Left colon (tissue), 2 donors: ENCODE measurements around the gene NCOA5. TPM values are rescaled to one million over a fixed set of nuclear protein-coding genes. Genes with fewer than 3 reads are reported as not detected.

Experiments used
- ATAC-seq: fragments of 200-7000 bp; cut with Tn5 transposase; one replicate; pipeline ENCODE4 v1.9.1; 2020; ENCODE audit warnings: mild to moderate bottlenecking, moderate library complexity
- DNase-seq, 2 donors: peaks; one replicate each; pipeline ENCODE4 v3.0.0-alpha.2; 2020
- intact Hi-C, 2 donors: fragments of 100-400 bp; cut with DNase I in 1 of 2; cut with micrococcal nuclease in 1 of 2; formaldehyde crosslinking; loops; one replicate each; pipeline versions ENCODE4 v1.11.2 to v1.14.0; 2022; cut with DNase I, micrococcal nuclease
- total RNA-seq, 2 donors: library from RNA; stranded (reverse); fragmentation: NEBNext Ultra II Directional; extraction: Animal tissue kit (Norgen Biotek cat#: 25700); gene quantifications; one replicate each; pipeline ENCODE4 v1.2.1, GENCODE V29; 2021
- donor health status: DM: no; HTN: no; CAD: no.
- donor health status: DM: yes; HTN: yes; CAD: no.

The NCOA5 gene
- total RNA-seq, 2 donors from 2014 or later: 20.8 to 24.1 TPM

GRCh38 chr20:46122516-46123481, 33.0 kb upstream of the NCOA5 start:
- intact Hi-C loops: no loop called here
- no peak for ATAC-seq

DNA sequence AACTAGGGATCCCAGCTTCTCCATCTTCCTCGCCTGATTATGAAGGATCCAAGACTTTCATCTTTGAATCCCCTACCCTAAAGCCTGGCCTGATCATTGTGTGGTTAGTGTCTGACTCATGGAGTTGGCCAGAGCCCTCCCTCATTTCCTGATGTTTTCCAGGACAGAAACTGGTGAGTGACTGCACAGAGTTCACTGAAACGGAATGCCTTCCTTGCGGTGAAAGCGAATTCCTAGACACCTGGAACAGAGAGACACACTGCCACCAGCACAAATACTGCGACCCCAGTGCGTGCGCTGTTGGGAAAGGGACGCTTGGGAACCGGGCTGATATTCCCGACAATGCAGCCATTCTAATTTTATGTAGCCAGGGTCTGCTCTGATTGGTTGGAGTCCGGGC, 32.3 kb upstream of the NCOA5 start:
- DNase-seq: no peak
- no peak for ATAC-seq
- intact Hi-C loops: no loop called here

More at GRCh38 chr20:46122516-46123481, 33.0 kb upstream of the NCOA5 start:
- DNase-seq: no peak

GRCh38 chr20:46121184-46121930, 31.6 kb upstream of the NCOA5 start:
- intact Hi-C loops: no loop called here
- ATAC-seq (no peak), DNase-seq (no peak)

DNA sequence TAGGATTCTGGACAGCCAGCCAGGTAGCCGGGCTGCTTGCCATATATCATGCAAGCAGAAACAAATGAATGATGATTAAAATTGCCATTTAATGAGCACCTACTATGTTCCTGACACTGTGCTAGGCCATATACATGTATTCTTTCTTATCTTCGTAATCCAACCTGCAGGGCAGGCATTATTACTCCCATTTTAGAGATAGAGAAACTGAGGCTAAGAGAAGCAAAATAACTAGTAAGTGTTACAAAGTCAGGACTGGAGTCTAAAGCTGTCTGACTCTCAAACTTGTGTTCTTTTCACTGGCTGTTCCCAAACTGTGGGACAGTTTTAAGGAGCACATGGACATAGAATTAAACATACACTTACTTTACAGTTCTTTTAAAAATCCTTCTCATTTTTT, 30.4 kb upstream of the NCOA5 start:
- intact Hi-C loops: no loop called here
- ATAC-seq (no peak), DNase-seq (no peak)

DNA sequence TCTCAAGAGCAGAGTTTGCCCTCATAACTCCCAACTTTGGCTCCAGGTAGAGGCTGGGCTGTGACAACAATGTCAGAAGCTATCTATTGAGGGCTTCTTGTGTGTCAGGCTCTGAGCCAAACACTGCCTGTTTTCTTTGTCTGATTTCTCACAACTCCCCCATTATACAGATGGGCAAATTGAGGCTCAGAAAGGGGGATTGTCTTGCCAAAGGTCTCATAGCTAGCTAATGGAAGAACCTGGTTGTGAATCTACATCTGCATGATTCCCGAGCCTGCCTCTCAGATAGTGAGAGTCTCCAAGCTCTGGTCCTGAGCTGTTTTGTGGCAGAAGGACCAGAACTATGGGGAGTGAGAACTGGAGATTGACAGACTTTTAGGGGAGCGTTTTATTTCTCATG, 29.8 kb upstream of the NCOA5 start:
- intact Hi-C loops: no loop called here
- DNase-seq (no peak), ATAC-seq (no peak)

DNA sequence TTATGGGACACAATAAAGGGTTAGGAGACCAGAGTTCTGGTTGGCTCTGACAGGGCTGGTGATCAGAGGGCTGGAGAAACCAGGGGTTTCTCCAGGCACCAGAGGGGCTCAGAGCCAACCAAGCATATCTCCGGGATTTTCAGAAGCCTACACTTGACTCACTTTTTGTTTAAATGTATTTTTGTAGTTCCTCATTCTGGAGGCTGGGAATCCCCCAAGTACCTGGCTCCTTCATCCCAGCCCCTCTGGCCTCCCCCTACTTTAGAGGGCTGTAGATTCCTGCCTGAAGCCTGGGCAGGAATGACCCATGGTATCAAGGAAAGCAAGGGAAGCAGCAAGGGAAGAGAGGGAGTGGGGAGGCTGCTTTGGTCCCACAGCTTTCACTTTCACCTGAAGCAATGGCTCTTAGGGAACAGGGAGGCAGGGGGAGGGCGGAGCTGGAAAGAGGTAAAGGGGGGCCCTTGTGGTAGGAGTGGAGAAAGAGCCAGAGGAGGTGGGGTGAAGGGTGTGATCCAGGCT, 29.3 kb upstream of the NCOA5 start:
- intact Hi-C loops: no loop called here
- no peak for DNase-seq
- ATAC-seq: no peak

GRCh38 chr20:46118481-46119020, 28.8 kb upstream of the NCOA5 start:
- intact Hi-C loops: no loop called here
- ATAC-seq: peak; percentile 37
- DNase-seq: peak in 1 of 2 donors; percentile 44

DNA sequence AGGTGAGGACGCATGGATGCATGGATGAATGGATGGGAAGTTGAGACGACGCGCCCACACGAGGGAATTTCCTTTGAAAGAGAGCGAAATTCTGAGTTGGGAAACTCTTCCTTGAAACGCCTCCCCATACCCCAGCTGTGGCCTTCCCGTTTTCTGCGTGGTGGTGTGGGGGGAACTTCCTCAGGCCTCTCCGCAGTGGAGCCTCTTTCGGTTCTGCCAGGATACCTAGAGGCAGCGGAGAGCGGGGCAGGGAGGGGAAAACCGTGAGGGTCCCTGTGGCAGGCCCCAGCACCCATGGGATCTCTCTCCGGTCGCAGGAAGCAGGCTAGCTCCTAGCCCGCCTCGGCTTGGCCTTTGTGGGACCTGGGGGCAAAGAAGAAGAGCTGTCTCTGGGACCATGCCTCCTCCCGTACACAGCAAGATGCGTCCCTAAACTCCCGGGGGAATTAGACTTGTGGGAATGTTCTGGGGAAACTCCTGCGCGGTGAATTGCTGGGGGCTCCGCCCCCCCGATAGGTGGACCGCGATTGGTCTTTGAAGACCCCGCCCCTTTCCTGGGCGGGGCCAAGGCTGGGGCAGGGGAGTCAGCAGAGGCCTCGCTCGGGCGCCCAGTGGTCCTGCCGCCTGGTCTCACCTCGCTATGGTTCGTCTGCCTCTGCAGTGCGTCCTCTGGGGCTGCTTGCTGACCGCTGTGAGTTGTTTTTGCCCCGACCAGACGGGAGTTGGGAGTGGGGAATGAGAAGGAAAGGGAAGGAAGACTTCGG, 28.1 kb upstream of the NCOA5 start, which contains the start of gene CD40:
Gene CD40 (plus strand): TSS at position 611 of the 764 bp plus-strand sequence. CDS start 30 bp downstream, at position 641.
- ATAC-seq: peak; percentile 87
- peak; percentile 84 to 87 for DNase-seq
- intact Hi-C loops: no loop called here

DNA sequence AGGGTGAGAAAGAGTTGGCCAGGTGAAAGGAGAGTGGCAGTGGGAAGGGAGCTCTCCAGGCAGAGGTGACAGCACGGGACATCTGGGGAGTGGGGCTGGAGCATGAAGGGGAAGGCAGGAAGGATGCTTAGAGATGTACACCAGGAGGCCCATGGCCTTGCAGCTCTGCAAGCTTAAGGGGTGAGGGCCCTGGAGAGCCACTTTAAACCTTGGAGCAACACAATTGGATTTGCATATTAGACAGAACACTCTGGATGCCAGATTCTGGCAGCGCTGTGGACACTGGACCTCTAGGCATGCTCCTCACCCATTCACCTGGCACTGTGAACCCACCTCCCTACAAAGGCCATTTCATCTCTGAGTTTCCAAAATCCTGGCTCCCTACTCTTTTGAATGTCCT, 24.7 kb upstream of the NCOA5 start:
- ATAC-seq: no peak
- DNase-seq: no peak
- intact Hi-C loops: no loop called here

DNA sequence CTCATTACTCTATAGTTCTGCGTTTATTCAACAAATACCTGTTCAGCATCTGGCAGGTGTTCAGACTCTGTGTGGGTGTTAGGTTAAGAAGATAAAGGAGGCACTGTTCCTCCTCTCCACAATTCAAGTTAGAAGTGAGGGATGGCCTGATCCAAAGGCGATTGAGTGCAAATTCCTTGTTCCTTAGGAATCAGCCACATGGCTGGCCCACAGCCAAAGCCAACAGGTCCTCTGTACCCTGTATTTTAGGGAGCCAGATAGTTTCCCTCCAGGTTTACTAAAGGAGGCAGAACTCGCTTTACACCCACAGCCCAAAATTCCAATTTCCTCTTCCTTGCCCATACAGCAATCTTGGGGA, 23.3 kb upstream of the NCOA5 start:
- ATAC-seq: no peak
- no peak for DNase-seq
- intact Hi-C loops: no loop called here

DNA sequence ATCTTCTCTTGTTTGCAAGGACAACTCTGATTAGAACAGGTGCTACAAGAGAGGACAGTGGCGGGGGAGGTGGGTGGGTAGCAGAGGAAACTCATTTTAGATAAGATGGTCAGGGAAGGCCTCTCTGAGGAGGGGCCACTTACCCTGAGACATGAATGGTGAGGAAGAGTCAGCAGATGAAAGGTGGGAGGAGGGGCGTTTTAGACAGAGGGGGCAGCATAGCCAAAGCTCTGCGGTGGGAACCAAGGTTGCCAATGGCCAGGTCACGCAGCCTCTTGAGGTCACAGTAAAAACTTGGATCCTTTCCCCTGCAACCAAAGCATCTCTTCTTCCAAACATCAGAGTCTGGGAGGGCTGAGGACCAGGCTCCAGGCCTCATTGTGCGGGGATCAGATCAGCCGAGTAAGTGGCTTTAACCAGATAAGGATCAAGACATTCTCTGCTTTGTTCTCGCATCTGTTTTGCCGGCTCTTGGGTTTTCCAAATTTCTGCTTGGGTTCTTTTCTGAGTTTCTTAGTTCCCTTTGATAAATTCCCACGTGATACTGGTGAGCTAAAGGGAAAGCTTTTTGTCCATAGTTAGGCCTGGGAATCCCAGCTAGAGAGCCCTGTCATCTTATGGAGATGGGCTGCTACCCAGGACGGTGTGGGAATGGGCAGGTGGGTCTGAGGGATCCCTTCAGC, 22.8 kb upstream of the NCOA5 start:
- DNase-seq (no peak), ATAC-seq (no peak)
- intact Hi-C loops: no loop called here

DNA sequence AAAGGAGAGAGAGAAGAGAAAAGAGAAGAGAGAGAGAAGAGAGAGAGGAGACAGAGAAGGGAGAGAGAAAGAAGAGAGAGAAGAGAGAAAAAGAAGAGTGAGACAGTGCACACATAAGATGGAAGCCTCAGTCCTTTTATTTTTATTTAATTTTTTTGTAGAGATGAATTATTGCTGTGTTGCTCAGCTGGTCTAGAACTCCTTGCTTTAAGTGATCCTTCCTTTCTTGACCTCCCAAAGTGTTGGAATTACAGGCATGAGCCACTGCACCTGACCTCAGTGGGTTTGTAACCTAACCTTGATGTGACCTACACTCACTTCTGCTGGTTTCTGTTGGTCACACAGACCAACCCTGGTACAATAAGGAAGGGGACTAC, 22.1 kb upstream of the NCOA5 start:
- ATAC-seq (no peak), DNase-seq (no peak)
- intact Hi-C loops: no loop called here

GRCh38 chr20:46111028-46111835, 21.5 kb upstream of the NCOA5 start:
- DNase-seq (peak; percentile 18 to 45), ATAC-seq (peak; percentile 32)
- intact Hi-C loops: no loop called here

DNA sequence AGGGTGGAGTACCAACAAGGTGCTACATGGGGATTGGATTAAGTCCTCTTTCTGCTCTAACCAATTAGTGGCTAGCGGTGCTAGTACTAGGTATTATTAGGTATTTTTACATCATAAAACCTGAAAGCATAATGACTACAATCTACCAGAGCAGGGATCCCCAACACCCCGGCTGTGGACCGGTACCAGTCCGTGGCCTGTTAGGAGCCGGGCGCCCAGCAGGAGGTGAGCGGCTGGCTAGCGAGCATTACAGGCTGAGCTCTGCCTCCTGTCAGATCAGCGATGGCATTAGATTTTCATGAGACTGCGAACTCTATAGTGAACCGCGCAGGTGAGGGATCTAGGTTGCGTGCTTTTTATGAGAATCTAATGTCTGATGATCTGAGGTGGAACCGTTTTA, 19.2 kb upstream of the NCOA5 start:
- ATAC-seq: no peak
- no peak for DNase-seq
- intact Hi-C loops: loop anchor here in 1 of 2 donors (10.0 kb wide), 1 partner anchor 84 kb away; the partner anchor contains the start of gene SLC12A5

DNA sequence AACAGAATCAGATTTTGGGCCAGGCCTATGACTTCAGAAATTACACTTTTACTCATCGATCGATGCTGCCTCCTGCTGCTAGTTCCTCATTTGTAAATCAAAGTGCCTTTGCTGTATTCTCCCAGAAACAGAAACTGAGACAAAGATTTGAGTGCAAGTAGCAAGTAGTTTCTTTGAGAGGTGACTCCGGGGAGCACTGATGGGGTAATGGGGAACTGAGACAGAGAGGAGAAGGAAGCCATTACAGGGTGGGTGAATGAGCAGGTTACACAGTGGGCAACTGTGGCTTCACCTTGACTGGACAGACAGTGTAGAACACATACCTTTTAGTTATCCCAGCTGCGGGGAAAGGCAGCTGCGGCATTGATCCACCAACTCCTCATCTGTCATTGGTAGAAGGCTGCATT, 18.7 kb upstream of the NCOA5 start:
- DNase-seq: no peak
- ATAC-seq: no peak
- intact Hi-C loops: loop anchor here in 1 of 2 donors (10.0 kb wide), 1 partner anchor 84 kb away; the partner anchor contains the start of gene SLC12A5

DNA sequence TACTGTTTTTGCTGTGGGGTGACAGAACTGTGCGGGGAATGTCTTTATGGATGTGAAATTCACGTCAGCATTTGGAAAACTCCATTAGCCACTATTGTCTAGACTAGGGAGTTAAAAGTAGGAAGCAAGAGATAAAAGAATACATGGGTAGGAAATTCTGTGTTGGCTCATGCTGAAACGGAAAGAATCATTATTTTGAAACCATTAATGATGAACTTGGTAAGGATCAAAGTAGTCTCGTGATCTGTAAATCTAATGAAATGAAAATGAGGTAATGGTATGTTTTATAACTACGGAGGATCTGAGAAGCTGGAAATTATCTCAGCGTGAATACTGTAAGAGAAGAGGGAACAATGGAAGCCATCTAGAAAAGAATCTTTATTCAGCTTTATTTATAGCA, 17.3 kb upstream of the NCOA5 start:
- DNase-seq: no peak
- intact Hi-C loops: loop anchor here in 1 of 2 donors (10.0 kb wide), 1 partner anchor 82 kb away; the partner anchor contains the start of gene SLC12A5
- ATAC-seq: no peak

GRCh38 chr20:46104262-46104661, 14.5 kb upstream of the NCOA5 start:
- no peak for ATAC-seq
- intact Hi-C loops: loop anchor here in 1 of 2 donors (10.0 kb wide), 1 partner anchor 79 kb away; the partner anchor contains the start of gene SLC12A5
- no peak for DNase-seq
